UCSD-AML1 (cell line): ENCODE measurements around the gene GALNT5.
"Not testable (repeated sequence)": the region's sequence is repeated elsewhere in the genome, so short reads cannot be mapped to it uniquely, and the experiment has no call there.

Experiments
- DNase-seq: peaks from one replicate; lab custom pipeline; 2025; ENCODE audit not compliant: unreplicated experiment; lab: John Stamatoyannopoulos, UW

GALNT5 gene

GRCh38 chr2:157326698-157327097 is 69.2 kb downstream of the GALNT5 start:
- no peak for DNase-seq

- no peak for DNase-seq
These were observed 69.7 kb downstream of the GALNT5 start for GRCh38 chr2:157327200-157327599.

GRCh38 chr2:157327621-157328500 is 70.4 kb downstream of the GALNT5 start:
- peak; percentile 80 for DNase-seq

GRCh38 chr2:157329524-157329923 is 72.0 kb downstream of the GALNT5 start:
- DNase-seq, result no peak

GRCh38 chr2:157333304-157334047 is 76.0 kb downstream of the GALNT5 start:
- DNase-seq, result no peak

GRCh38 chr2:157334335-157334734 is 76.8 kb downstream of the GALNT5 start:
- no peak for DNase-seq

- DNase-seq, result no peak
These were observed 77.3 kb downstream of the GALNT5 start for GRCh38 chr2:157334797-157335196.

GRCh38 chr2:157336137-157337010 is 78.9 kb downstream of the GALNT5 start:
- DNase-seq, result peak; percentile 8

GRCh38 chr2:157337978-157338377 is 80.5 kb downstream of the GALNT5 start:
- no peak for DNase-seq

GRCh38 chr2:157339965-157340655 is 82.6 kb downstream of the GALNT5 start:
- DNase-seq, result no peak

- not testable (repeated sequence) for DNase-seq
These were observed 83.9 kb downstream of the GALNT5 start for GRCh38 chr2:157341381-157341780.

- no peak for DNase-seq
These were observed 88.3 kb downstream of the GALNT5 start for GRCh38 chr2:157345647-157346389.

GRCh38 chr2:157348291-157348921 is 90.9 kb downstream of the GALNT5 start:
- no peak for DNase-seq

- DNase-seq, result no peak
These were observed 92.5 kb downstream of the GALNT5 start for GRCh38 chr2:157349949-157350515.

- DNase-seq, result no peak
These were observed 98.1 kb downstream of the GALNT5 start for GRCh38 chr2:157355618-157356017.

- no peak for DNase-seq
These were observed 102.1 kb downstream of the GALNT5 start for GRCh38 chr2:157359628-157360027.

- no peak for DNase-seq
These were observed 104.0 kb downstream of the GALNT5 start for GRCh38 chr2:157361526-157361925.

- DNase-seq, result no peak
These were observed 105.1 kb downstream of the GALNT5 start for GRCh38 chr2:157362627-157363026.

GRCh38 chr2:157363612-157364101 is 106.2 kb downstream of the GALNT5 start:
- no peak for DNase-seq
